GM21360 (cell line): ENCODE results near the gene GNG7.
A peak's percentile ranks its signal among the peaks of the same experiment; 100 is the strongest.
"Not testable (repeated sequence)": the region's sequence is repeated elsewhere in the genome, so short reads cannot be mapped to it uniquely, and the experiment has no call there.

Experiments used
- ATAC-seq: cut with Tn5 transposase; IDR thresholded peaks from one replicate; pipeline ENCODE4 v1.9.1; 2021; ENCODE audit warnings: mild to moderate bottlenecking, moderate library complexity; ENCODE audit not compliant: unreplicated experiment

GNG7 gene

DNA sequence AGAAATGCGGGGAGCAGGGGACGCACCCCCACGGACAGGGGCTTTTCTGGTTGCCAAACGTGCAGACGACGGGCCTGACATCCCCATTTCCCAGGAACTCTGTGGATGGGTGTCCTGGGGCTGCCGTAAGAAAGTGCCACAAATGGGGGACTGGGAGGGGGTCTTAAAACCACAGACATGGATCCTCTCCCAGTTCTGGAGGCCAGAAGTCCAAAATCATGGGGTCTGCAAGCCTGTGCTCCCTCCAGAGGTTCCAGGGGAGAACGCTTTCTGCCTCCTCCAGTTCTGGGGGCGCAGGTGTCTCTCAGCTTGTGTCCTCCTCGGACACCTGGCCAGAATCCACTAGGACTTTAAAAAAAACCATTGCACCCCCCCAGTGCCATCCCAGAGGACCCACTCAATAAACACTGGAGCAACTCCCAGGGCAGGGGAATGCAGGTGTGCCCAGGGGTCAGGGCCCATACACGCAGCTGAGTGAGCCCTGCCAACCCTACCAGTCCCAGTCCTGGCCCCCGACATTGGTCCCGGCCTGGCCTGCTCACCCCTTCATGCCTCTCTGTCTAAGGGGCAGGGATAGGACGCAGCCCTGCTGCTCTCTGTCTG is 122.7 kb downstream of the GNG7 start:
- ATAC-seq: no peak

DNA sequence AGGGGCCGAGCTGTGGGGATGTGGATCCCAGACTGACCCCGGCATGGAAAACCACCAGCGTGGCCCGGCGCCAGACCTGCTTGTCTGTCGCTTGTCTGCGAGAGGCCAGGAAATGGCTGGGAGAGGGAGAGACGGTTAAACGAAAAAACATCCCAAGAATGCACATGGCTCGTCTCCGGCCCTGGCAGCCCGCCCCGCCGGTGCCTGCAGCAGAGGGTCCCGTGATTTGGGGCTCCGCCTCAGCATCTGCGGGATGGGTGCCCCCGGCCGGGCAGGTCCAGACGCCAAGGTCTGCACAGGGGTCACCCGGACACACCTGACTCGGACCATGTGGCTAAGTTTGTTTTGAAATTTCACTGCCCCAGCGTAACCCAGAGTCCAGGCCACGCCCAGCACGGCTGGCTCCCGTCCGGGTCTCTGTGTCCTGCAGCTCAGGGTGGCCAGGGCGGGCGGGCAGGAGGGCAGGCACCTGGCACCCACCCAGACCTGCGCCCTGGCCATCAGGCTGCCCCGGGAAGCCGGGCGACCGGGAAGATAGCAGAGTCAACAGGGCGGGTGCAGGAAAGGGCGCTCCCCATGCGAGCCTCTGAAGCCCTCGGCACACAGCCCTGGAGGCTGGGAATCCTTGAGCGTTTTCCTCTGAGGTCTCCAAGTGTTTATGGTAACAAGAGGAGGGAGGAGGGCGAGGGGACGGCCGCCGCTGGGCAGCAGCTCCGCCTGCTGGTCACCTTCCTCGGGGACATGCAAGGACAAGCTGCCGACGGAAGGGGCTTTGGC is 123.4 kb downstream of the GNG7 start:
- ATAC-seq: no peak

DNA sequence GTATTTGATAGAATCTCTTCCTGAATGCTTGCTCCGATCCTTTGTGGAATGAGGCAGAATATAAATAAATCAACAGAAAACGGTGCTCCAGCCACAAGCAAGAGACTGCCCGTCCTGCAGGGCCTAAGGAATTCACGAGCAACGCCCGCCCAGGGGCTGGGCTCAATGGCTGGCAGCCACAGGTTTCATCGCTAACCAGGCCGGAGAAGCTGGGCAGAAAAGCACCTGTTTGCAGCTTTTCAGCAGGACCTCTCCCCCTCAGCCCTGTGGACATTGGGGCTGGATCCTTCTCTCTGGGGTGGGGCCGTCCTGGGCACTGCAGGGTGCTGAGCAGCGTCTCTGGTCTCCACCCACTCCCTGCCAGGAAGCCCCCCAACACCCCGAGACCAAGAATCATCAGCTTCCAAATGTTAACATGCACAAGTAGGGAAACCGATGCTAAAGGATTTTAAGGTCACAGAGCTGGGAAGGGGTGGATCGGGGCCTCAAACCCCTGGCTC is 124.1 kb downstream of the GNG7 start:
- ATAC-seq: no peak

DNA sequence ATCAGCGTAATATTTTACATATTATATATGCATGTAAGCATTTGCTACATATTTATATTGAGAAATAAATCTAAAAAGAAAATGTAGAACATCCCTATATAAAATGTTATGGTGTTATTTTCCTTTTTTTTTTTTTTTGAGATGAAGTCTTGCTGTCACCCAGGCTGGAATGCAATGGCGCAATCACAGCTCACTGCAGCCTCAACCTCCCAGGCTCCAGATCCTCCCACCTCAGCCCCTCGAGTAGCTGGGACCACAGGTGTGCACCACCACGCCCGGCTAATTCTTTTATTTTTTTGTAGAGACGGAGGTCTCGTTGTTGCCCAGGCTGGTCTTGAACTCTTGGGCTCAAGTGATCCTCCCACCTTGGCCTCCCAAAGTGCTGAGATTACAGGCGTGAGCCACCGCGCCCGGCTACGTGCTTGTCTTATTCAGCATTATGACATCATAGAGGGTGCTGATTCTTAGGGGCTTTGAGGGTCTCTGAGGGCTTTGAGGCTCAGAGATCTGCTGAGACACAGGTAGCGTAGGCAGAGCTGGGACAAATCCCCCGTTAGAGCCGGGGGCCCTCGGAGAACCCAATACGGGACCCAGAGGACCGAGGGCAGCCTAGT is 124.7 kb downstream of the GNG7 start:
- no peak for ATAC-seq

DNA sequence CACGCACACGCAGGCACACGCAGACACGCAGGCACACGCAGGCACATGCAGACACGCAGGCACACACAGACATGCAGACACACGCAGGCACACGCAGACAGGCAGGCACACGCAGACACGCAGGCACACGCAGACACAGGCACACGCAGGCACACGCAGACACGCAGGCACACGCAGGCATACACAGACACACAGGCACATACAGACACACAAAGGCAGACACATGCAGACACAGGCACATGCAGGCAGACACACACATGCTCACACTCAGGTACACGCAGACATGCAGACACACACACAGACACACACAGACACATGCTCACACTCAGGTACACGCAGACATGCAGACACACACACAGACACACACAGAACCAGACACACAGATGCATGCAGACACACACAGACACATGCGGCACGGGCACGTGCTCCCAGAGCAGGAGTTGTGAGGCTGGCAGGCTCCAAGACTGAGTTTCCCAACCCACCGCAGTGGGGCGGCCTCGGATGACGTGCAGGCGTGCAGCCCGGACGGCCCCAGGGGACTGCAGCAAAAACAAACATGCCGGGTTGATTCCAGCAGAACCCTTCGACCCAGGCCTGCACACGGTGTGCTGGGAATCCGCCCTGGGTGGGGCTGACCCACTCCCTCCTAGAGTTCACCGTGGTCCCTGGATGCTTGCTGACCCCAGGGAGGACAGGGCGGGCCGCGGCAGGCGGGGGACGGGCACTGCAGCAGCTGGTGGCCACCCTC is 126.6 kb downstream of the GNG7 start:
- ATAC-seq: no peak

DNA sequence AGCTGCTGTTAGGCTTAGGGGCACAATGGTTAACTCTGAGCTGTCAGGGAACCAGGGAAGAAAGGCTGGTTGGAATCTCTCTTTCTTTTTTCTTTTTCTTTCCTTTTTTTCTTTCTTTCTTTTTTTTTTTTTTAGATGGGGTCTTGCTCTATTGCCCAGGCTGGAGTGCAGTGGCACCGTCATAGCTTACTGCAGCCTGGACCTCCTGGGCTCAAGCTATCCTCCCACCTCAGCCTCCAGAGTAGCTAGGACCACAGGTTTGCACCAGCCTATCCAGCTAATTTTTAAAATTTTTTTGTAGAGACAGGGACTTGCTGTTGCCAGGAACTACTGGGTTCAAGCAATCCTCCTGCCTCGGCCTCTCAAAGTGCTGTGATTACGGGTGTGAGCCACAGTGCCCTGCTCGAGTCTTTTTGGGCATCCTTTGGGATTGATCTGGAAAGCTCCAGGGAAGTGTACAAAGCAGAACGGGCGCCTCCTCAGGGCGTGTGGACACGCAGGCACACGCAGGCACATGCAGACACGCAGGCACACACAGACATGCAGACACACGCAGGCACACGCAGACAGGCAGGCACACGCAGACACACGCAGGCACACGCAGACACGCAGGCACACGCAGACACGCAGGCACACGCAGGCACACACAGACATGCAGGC is 127.4 kb downstream of the GNG7 start:
- ATAC-seq: no peak

DNA sequence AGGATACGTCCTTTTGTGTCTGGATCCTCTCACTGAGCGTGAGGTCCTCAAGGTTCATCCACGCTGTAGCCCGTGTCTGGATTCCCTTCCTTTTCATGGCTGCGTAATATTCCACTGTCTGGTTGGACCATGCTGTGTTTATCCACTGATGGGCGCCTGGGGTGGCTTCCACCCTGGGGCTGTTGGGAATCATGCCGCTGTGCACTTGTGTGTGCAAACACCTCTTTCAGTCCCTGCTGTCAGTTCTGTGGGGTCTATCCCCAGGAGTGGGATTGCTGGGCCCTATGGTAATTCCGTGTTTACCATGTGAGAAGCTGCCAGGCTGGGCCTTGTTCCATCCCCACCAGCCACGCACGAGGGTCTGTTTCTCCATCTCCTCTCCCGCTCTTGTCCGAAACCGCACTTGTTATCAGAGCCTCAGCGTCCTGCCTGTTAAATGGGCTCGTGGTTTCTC is 128.0 kb downstream of the GNG7 start:
- no peak for ATAC-seq

DNA sequence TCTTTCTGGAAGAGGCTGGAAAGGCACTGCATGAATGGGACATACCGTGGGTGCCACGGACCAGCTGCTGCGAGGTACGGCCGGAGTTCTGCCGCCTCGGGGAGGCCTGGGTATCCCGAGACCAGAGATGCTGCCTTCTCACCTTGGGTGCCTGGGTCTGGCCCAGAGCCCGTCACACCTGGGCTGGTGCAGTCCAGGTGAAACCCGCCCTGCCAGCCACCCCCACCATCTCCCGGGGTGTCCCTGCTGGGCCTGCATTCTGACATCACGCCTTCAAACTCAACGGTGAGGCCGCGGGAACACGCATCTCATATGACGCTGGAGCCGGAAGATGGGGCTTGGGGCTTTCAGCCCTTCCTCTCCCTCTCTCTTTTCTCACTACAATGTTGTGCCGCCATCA is 128.6 kb downstream of the GNG7 start:
- no peak for ATAC-seq

DNA sequence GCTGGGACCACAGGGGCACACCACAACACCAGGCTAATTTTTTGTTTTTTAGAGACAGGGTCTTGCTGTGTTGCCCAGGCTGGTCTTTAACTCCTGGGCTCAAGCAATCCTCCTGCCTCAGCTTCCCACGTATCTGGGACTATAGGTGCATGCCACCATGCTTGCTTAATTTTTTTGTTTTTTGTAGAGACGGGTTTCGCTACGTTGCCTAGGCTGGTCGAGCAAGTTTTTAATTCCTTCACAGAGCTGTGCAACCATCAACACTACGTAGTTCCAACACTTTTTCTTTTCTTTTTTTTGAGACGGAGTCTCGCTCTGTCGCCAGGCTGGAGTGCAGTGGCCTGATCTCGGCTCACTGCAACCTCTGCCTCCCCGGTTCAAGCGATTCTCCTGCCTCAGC is 130.3 kb downstream of the GNG7 start:
- not testable (repeated sequence) for ATAC-seq

DNA sequence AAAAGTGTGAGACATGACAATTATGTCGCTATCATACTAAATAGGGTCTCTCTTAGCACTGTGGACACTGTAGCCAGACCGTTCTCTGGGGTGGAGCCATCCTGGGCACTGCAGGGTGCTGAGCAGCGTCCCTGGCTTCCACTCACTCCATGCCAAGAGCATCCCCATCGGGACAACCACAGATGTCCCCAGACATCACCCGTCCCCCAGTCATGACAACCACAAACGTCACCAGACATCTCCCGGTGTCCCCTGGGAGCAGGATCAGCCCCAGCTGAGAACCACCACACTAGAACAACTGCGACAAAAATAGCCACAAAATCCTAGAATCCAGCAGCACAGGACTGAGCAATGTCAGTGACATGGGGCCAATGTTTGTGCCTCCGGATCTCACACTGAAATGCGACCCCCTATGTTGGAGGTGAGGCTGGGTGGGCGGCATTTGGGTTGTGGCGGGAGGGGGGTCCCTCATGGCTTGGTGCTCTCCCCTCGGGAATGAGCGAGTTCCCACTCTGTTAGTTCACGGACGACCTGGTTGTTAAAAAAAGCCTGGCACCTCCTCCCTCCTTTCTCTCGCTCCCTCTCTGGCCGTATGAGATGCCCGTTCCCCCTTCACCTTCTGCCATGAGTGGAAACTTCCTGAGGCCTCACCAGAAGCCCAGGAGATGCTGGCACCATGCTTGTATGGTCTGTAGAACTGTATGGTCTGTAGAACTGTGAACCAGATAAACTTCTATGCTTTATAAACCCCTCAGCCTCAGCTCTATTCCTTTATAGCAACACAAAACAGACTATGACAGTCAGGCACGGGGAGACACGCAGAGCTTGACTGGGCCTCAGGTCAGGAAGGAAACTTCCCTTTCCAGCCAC is 132.7 kb downstream of the GNG7 start:
- no peak for ATAC-seq

DNA sequence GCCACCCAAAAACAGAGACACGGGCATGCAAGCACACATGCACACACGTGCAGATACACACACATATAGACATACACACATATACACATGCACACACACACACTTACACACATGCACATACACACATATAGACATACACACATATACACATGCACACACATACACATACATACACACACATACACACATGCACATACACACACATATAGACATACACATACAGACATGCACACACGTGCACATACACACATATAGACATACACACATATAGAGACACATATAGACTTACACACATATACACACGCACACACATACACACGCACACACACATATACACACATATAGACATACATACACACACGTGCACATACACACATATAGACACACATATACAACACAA is 134.5 kb downstream of the GNG7 start:
- no peak for ATAC-seq

DNA sequence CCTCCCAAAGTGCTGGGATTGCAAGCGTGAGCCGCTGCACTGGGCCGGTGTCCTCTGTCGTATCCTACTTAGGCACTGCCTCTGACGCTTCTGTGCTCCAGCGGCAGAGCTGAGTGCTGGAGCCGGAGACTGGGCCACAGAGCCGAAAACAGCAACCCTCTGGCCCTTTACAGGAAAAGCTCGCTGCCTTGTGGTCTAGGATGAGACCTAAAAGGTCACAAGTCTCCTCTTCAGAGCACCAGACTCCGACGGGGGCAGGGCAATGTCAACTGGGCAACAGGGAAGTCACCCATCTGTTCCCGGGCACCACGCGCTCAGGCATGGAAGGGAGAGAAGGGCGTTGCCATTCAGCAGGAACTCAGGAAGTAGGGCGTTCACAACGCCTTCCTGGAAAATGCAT is 134.9 kb downstream of the GNG7 start:
- no peak for ATAC-seq

DNA sequence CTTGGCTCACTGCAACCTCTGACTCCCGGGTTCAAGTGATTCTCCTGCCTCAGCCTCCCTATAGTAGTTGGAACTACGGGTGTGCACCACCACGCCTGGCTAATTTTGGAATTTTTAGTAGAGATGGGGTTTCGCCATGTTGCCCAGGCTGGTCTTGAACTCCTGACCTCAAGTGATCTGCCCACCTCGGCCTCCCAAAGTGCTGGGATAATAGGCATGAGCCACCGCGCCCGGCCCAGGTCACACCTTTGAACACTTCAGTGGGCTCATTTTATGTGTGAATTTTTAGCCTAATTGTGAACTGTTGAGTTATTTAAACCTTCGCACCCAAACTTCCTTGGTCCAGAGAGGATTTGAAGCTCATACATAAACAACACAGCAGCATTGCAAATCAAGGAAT is 138.9 kb downstream of the GNG7 start:
- not testable (repeated sequence) for ATAC-seq

DNA sequence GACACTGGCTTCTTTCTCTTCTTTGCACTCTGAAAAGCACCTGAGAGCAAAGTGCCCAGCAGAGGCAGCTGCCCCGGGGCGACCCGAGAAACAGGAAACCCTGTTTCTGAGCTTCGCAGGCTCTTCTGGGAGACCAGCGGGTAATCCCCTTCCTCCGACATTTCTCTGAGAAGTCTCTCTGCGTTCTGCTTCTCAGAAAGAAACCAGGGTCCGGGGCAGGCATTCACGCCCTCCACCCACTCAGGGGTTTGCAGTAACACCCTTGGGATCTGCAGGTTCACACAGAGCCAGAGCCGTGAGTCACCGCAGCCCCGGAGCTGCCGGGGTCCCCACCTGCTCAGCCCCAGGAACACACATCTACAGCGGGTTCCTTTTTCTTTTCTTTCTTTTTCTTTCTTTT is 140.6 kb downstream of the GNG7 start:
- peak; percentile 70 for ATAC-seq

DNA sequence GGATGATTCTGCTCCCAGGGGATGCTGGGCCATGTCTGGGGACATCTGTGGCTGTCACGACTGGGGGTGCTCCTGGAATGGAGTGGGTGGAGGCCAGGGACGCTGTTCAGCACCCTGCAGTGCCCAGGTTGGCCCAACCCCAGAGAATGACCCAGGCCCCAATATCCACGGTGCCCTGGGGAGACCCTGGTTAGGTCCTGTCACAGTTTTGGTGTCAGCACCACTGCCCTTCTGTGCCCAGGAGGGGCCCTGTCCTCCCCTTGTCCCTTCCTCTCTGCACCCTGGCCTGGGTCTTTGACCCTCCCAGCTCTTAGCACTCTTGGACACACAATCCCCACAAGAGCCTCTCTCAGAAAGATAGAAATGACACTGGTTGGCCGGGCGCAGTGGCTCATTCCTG is 141.3 kb downstream of the GNG7 start:
- no peak for ATAC-seq

DNA sequence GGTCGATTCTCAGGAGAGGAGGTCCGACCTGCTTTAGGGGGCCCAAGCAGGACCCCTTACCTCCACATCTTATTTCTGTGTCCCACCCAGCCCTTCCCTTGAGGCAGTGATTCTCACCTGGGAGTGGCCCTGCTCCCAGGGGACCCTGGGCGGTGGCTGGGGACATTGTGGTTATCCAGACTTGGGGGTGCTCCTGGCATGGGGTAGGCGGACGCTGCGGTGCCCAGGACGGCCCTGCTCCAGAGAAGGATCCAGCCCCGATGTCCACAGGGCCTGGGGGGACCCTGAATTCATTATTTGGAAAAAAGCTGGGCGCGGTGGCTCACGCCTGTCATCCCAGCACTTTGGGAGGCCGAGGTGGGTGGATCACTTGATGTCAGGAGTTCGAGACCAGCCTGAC is 142.1 kb downstream of the GNG7 start:
- no peak for ATAC-seq

DNA sequence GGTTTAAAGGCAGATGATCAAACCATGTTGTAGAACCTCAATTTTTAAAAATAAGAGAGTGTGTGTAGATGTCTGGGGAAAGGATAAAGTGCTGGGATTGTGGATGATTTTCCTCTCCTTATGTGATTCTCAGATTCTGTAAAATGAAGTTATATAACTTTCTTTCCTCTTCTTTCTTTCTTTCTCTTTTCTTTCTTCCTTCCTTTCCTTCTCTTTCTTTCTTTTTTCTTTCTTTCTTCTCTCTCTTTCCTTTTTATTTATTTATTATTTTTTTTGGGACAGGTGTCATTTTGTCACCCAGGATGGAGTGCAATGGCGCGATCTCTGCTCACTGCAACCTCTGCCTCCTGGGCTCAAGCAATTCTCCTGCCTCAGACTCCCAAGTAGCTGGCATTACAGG is 144.0 kb downstream of the GNG7 start:
- ATAC-seq: no peak

DNA sequence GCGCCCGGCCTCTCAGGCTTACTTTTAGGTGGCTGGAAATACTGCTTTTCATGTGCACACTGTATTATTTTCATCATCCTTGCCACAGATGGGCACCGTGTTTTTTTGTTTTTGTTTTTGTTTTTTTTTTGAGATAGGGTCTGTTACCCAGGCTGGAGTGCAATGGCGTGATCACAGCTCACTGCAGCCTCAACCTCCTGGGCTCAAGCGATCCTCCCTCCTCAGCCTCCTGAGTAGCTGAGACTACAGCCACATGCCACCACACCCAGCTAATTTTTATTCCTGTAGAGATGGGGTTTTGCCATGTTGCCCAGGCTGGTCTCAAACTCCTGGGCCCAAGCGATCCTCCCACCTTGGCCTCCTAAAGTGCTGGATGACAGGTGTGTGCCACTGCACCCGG is 144.4 kb downstream of the GNG7 start:
- not testable (repeated sequence) for ATAC-seq

DNA sequence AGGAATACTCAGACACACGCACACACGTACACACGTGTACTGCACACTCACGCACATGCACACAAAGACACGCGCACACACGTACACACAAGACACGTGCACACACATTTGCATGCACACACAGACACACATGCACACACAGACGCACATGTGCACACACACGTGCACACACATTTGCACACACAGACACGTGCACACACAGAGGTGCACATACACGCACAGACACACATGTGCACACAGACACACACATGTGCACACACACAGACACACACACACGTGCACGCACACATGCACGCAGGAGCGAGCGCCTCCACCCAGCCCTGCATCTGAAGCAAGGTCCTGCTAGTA is 145.4 kb downstream of the GNG7 start:
- no peak for ATAC-seq
